Sigmoid colon (tissue), 4 donors: Measurements from ENCODE around the gene ICE1.

ENCODE experiments used
- EP300 ChIP-seq, 4 donors: sonication (generic); formaldehyde crosslinking; IDR thresholded peaks; one replicate each; pipeline ENCODE4 v1.6.1; 2017; ENCODE audit warnings: antibody characterized with exemption in 4 of 4
- POLR2A ChIP-seq, 2 donors: fragments of 450-650 bp; IDR thresholded peaks; one replicate each; pipeline ENCODE4 v1.6.1; 2016; ENCODE audit warnings: antibody characterized with exemption in 2 of 2, mild to moderate bottlenecking in 2 of 2, moderate library complexity in 2 of 2
- POLR2AphosphoS5 ChIP-seq, 4 donors: sonication (generic); formaldehyde crosslinking; IDR thresholded peaks; one replicate each; pipeline ENCODE4 v1.6.1; 2017; ENCODE audit warnings: antibody characterized with exemption in 4 of 4
- TF ChIP-seq, protein P1 (sequence below), 4 experiments: fragments of 450-650 bp in 3 of 4; fragments of 200-600 bp in 1 of 4; IDR thresholded peaks; one replicate each; pipeline ENCODE4 v1.5.1; 2016 to 2019; ENCODE audit warnings: antibody characterized with exemption in 4 of 4, mild to moderate bottlenecking in 3 of 4, moderate library complexity in 2 of 4

DNA sequence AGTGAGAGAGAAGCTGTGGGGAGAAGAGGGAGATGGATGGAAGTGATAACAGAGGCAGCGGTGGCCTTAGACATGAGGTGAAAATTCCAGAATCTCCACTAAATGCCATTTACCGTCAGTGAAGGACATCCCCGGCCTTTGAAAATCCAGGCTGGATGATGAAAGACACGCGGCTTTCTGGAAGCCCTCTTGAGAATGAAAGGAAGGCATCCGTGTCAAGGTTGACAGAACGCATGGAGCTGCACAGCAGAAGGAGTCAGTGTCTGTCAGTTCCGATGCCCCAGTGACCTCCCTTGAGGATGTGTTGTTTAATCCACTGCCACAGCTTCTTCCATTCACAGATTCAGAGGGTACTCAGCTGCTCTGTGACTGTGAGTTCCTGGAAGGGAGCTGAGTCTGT, 114.9 kb downstream of the ICE1 start:
- TF ChIP-seq EP300 (IDR thresholded peaks at IDR 0.05), result no peak
- TF ChIP-seq, protein P1, sequence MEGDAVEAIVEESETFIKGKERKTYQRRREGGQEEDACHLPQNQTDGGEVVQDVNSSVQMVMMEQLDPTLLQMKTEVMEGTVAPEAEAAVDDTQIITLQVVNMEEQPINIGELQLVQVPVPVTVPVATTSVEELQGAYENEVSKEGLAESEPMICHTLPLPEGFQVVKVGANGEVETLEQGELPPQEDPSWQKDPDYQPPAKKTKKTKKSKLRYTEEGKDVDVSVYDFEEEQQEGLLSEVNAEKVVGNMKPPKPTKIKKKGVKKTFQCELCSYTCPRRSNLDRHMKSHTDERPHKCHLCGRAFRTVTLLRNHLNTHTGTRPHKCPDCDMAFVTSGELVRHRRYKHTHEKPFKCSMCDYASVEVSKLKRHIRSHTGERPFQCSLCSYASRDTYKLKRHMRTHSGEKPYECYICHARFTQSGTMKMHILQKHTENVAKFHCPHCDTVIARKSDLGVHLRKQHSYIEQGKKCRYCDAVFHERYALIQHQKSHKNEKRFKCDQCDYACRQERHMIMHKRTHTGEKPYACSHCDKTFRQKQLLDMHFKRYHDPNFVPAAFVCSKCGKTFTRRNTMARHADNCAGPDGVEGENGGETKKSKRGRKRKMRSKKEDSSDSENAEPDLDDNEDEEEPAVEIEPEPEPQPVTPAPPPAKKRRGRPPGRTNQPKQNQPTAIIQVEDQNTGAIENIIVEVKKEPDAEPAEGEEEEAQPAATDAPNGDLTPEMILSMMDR (IDR thresholded peaks at IDR 0.05), result no peak
- no peak for TF ChIP-seq POLR2A (IDR thresholded peaks at IDR 0.05)
- no peak for TF ChIP-seq POLR2AphosphoS5 (IDR thresholded peaks at IDR 0.05)
